ENCODE measurements around the gene TSFM. TPM values are rescaled to one million over a fixed set of nuclear protein-coding genes. Genes with fewer than 3 reads are reported as not detected.

The TSFM gene
- total RNA-seq, 1 donor from 2014 or later: 28.4 TPM

DNA sequence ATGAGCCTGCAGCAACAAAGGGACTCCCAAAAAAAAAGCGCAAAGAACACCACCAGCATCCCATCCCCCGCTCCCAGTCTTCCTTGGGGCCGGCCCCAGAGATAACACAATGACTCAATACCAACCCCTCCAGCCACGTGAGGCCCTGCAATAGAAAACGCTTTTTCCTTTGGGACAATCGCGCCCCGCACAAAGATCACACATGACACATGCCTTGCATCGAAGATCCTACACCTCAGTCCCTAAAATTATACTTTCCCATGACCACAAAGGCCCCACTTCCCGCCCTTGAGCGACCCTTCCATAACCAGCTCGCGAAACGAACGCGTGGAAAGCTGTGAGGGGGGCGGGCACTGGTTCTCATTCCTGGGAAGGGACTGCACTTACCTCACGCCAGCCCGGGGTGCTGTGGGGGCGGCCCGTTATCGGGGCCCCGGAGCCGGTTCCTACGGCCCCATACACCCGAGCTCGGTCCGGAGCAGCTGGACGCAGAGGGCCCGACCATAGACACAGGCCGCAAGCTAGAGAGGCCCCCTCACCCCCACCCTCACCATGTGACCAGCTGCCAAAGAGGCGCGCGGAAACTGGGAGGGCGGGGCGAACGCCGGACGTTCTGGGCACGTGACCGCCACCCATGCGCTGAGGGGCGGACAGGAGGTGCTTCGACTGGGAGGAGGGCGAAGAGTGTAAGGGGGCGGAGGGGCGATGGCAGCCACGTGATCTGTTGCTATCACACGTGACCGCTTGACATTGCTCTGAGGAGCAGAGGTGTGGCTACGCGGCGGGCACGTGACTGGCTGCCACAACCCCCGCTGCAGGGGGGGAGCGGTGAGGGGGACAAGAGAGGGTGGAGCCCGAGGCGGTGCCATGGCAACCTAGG is 30.6 kb upstream of the TSFM start, which contains the start of gene CDK4:
CDK4 (minus strand) TSS at position 523 of the 880 bp plus-strand sequence. CDS start 593 bp downstream, outside the sequence.
- DNase-seq (peak; percentile 94), ATAC-seq (ENCODE audit: low read depth) (peak; percentile 76)
- ChIA-PET POLR2A (interaction anchor here (0.6 to 1.2 kb wide), 8 partner anchors 10 to 1376 kb away, joined by 3 to 6 read pairs (median 3); partner anchors contain the start of genes DDIT3, EEF1AKMT3, METTL1 and OS9), CTCF (no interaction called here)
- Mint-ChIP-seq H3K4me3 (peak within 1 kb of the TSS; percentile 90), H3K9me3 (no peaks in the 10 kb centered on the region), H3K4me1 (peaks cover 55% of the 10 kb centered on the region), H3K27me3 (no peaks in the 10 kb centered on the region), H3K36me3 (ENCODE audit: low read depth) (peaks cover 51% of the 10 kb centered on the region), H3K27ac (peak within 1 kb of the TSS; percentile 87)
- TF ChIP-seq, protein P1, sequence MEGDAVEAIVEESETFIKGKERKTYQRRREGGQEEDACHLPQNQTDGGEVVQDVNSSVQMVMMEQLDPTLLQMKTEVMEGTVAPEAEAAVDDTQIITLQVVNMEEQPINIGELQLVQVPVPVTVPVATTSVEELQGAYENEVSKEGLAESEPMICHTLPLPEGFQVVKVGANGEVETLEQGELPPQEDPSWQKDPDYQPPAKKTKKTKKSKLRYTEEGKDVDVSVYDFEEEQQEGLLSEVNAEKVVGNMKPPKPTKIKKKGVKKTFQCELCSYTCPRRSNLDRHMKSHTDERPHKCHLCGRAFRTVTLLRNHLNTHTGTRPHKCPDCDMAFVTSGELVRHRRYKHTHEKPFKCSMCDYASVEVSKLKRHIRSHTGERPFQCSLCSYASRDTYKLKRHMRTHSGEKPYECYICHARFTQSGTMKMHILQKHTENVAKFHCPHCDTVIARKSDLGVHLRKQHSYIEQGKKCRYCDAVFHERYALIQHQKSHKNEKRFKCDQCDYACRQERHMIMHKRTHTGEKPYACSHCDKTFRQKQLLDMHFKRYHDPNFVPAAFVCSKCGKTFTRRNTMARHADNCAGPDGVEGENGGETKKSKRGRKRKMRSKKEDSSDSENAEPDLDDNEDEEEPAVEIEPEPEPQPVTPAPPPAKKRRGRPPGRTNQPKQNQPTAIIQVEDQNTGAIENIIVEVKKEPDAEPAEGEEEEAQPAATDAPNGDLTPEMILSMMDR (IDR thresholded peaks at IDR 0.05): no peak
- intact Hi-C loops (cut with micrococcal nuclease): loop anchor here (1.0 to 5.0 kb wide), 9 partner anchors 8 to 1065 kb away; partner anchors contain the start of genes ARHGAP9, DDIT3, EEF1AKMT3 and METTL1

DNA sequence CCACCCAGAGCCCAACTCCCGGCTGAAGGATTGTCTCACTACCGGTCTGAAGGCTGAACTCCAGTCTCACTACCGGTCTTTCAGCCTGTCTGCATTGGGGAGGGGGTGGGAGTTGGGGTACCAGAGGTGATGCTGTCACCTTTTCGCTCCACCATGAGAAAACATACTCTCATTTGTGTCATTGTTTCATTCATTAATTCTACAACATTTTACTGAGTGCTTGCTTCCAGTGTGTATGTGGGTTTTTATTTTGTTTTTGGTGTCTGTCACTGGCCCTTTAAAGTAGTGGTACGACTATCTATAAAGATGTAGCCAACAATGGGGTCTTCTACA is 30.0 kb upstream of the TSFM start:
- CTCF ChIA-PET: no interaction called here
- H3K27ac Mint-ChIP-seq: peak overlapping the region; percentile 87
- H3K27me3 Mint-ChIP-seq: no peaks in the 10 kb centered on the region
- H3K9me3 Mint-ChIP-seq: no peaks in the 10 kb centered on the region
- POLR2A ChIA-PET: interaction anchor here (0.6 to 1.2 kb wide), 6 partner anchors 14 to 1377 kb away, joined by 3 to 6 read pairs (median 3); partner anchors contain the start of genes DDIT3, EEF1AKMT3, METTL1 and OS9
- H3K4me3 Mint-ChIP-seq: peak overlapping the region; percentile 90
- no peak for ATAC-seq (ENCODE audit: low read depth)
- H3K4me1 Mint-ChIP-seq: peaks cover 56% of the 10 kb centered on the region
- H3K36me3 Mint-ChIP-seq (ENCODE audit: low read depth): peaks cover 48% of the 10 kb centered on the region
- DNase-seq: no peak
- TF ChIP-seq, protein P1 (IDR thresholded peaks at IDR 0.05): no peak
- intact Hi-C loops (cut with micrococcal nuclease): loop anchor here (1.0 to 5.0 kb wide), 9 partner anchors 8 to 1065 kb away; partner anchors contain the start of genes ARHGAP9, DDIT3, EEF1AKMT3 and METTL1

DNA sequence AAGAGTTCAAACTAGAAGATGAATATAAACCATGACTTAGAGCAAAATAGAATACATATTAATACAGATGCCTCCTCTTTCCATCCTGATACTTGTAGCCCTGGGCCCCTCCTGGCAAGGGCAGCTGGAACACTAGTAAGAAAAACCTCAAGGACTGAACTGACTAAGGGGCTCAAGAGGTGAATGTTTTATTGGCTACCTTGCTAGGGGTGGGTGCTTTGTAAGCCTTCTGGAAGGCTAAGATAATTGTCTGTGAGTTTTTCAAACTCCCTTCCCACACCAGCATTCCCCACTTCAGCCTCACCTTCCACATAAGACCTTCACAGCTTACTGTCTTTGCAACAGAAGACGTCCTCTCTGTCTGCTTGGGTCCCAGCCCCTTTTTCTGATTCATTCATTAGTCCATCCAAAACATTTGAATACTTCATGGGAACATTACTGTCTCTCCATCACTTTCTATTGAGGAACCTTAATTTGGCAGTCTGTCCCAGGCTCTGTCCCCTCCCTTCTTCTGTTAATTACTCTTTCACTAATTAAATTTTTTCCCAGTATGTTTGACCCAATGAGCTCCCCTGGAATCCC is 28.7 kb upstream of the TSFM start:
- no peaks in the 10 kb centered on the region for H3K27me3 Mint-ChIP-seq
- H3K36me3 Mint-ChIP-seq (ENCODE audit: low read depth): peaks cover 47% of the 10 kb centered on the region
- POLR2A ChIA-PET: interaction anchor here (0.8 to 1.0 kb wide), 3 partner anchors 9 to 18 kb away, joined by 3 to 4 read pairs (median 4); partner anchors contain the start of genes EEF1AKMT3, METTL1 and TSPAN31
- peak overlapping the region; percentile 88 for H3K4me3 Mint-ChIP-seq
- intact Hi-C loops (cut with micrococcal nuclease): loop anchor here (2.0 to 5.0 kb wide), 4 partner anchors 91 to 1067 kb away; partner anchors contain the start of genes ARHGAP9, DDIT3 and PTGES3
- H3K27ac Mint-ChIP-seq: peak overlapping the region; percentile 87
- ATAC-seq (ENCODE audit: low read depth) (no peak), DNase-seq (no peak)
- peaks cover 61% of the 10 kb centered on the region for H3K4me1 Mint-ChIP-seq
- H3K9me3 Mint-ChIP-seq: no peaks in the 10 kb centered on the region
- TF ChIP-seq, protein P1 (IDR thresholded peaks at IDR 0.05): no peak
- CTCF ChIA-PET: no interaction called here

DNA sequence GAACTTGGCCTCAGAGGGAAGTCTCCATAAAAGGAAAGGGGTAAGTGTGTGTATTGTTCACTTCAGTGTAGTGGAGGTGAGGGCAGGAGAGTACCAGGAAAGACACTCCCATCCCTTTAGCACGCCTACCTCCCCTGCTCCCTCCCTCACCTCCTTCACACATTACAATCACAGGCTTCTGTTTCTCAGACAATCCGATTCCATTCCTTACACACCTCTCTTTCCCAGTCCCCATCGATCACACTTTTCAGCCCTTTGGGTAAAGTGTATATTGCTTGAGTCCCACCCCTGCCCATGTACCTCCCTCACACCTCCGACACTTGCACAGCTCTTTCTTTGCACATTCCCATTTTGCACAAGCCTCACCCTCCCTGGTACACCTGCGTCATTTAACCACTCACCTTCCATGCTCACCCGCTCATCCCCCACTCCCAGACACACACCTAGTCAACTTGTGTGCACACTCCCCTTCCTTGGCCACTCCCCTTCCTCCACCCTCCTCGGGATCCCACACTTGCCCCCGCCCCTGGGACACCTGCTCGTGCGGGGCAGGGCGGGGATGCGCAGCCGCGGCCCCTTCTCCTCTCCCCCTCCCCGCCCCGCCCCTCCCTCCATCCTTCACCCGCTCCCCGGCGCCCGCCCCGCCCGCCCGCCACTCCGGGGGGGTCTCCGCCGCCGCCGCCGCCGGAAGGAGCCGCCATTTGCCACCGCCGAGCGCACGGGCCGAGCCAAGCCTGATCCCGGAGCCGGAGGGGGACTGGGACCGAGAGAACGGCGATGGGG is 28.0 kb upstream of the TSFM start, which contains the start of gene MARCHF9:
MARCHF9 (plus strand) TSS at position 693 of the 783 bp plus-strand sequence. CDS start 426 bp downstream, outside the sequence.
- intact Hi-C loops (cut with micrococcal nuclease): loop anchor here (5.0 kb wide), 2 partner anchors 277 to 1067 kb away; partner anchors contain the start of genes ARHGAP9 and PTGES3
- Mint-ChIP-seq H3K27me3 (no peaks in the 10 kb centered on the region), H3K27ac (peak within 1 kb of the TSS; percentile 87), H3K4me3 (peak within 1 kb of the TSS; percentile 90), H3K36me3 (ENCODE audit: low read depth) (peaks cover 49% of the 10 kb centered on the region), H3K4me1 (peaks cover 68% of the 10 kb centered on the region), H3K9me3 (no peaks in the 10 kb centered on the region)
- peak; percentile 66 for DNase-seq
- ATAC-seq (ENCODE audit: low read depth): peak; percentile 32
- TF ChIP-seq, protein P1 (IDR thresholded peaks at IDR 0.05): no peak
- POLR2A ChIA-PET: interaction anchor here (0.8 to 3.0 kb wide), 5 partner anchors 9 to 17 kb away, joined by 3 to 34 read pairs (median 4); partner anchors contain the start of genes CYP27B1, EEF1AKMT3, METTL1 and TSPAN31
- CTCF ChIA-PET: interaction anchor here (1.6 kb wide), 1 partner anchor 149 kb away, joined by 4 read pairs; no protein-coding TSS in a partner anchor

Measured in activated B cell treated with CpG ODN at 0.5 μM for 24 hours (primary cell).